Prostate gland (tissue), 2 donors: Measurements from ENCODE around the gene NOX5.

ENCODE experiments used
- CTCF ChIP-seq, 4 experiments: fragments of 200-600 bp in 2 of 4; fragments of 450-650 bp in 2 of 4; sonication (generic) in 2 of 4; IDR thresholded peaks; 1 replicate in 3 of 4; 2 replicates in 1 of 4; pipeline ENCODE4 v1.5.1; 2016 to 2019; ENCODE audit warnings: antibody characterized with exemption in 4 of 4, mild to moderate bottlenecking in 2 of 4, moderate library complexity in 2 of 4
- POLR2A ChIP-seq: fragments of 450-650 bp; IDR thresholded peaks from one replicate; pipeline ENCODE4 v1.6.1; 2016; ENCODE audit warnings: antibody characterized with exemption, mild to moderate bottlenecking

- TF ChIP-seq CTCF (IDR thresholded peaks at IDR 0.05) (no peak), POLR2A (no peak)
These were observed 91.0 kb downstream of the NOX5 start for GRCh38 chr15:69105451-69105985.
